IPS-18c (cell line): ENCODE measurements around the gene TMEM79.
A peak's percentile ranks its signal among the peaks of the same experiment; 100 is the strongest.

Source experiments
- H3K4me3 ChIP-seq: 2 replicates; pipeline ENCODE4 v1.7.0; 2013; ENCODE audit warnings: low read depth, mild to moderate bottlenecking, low read length, moderate library complexity; ENCODE audit not compliant: insufficient read depth
- H3K9me3 ChIP-seq: one replicate; pipeline ENCODE4 v1.6.1; 2013; ENCODE audit warnings: mild to moderate bottlenecking, low read length, moderate library complexity; ENCODE audit not compliant: control insufficient read depth, insufficient read depth

Gene TMEM79, protein sequence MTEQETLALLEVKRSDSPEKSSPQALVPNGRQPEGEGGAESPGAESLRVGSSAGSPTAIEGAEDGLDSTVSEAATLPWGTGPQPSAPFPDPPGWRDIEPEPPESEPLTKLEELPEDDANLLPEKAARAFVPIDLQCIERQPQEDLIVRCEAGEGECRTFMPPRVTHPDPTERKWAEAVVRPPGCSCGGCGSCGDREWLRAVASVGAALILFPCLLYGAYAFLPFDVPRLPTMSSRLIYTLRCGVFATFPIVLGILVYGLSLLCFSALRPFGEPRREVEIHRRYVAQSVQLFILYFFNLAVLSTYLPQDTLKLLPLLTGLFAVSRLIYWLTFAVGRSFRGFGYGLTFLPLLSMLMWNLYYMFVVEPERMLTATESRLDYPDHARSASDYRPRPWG

DNA sequence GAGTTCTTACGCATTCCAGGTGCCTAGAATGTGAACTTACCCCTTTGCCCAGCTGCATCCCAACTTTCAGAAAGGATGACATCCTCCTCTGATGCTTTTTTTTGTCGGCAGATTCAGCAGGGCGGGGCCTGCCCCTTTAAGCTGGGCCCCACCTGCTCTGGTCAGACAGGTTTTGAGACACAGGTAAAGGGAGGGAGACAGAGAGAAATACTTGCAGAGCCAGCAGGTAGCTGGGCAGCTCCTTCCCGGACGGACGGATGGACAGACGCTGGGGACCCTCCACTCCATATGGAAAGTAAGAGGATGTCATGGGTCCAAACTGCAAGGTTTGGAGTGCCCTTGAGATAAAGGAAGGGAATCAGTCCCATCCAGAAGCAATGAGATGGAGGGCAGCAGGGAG lies at the start of gene TMEM79:
TSS of gene TMEM79 (plus strand) at position 214 of the 400 bp plus-strand sequence. CDS start 902 bp downstream, outside the sequence.
- Histone ChIP-seq H3K4me3 (peak within 1 kb of the TSS; percentile 51), H3K9me3 (no peaks in the 10 kb centered on the region)

DNA sequence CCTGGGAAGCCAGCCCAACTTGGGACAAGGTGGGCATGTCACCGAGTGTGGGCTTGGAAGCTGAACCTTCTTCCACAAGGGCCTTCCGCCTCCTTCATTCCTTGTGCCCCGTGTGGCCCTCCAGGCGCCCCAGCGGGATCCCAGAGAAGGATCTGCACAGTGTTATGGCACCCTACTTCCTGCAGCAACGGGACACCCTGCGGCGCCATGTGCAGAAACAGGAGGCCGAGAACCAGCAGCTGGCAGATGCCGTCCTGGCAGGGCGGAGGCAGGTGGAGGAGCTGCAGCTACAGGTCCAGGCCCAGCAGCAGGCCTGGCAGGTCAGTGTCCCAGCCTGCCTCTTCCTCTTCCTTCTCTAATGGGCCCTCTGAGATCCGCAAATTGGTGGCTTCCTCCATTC lies 48.0 kb upstream of the TMEM79 start:
- H3K4me3 ChIP-seq, result no peak overlapping the region
- H3K9me3 ChIP-seq, result no peaks in the 10 kb centered on the region

DNA sequence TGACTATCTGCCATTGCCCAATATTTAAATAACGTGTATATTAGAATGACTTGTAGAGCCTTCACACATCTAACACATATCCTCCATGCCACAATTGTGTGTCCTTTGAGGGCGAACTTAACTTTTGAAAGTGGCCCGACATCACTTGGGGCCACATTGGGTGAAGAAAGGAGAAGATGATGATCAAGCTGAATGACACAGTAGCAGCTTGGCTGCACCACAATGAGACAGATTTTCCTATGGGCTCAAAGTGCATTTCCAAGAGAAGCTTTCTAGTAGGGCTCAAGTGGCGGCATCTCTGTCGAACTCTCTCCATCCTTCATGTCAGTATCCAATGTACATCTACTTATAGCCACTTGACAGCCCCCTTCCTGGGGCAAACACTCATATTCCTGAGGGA lies 45.9 kb upstream of the TMEM79 start:
- Histone ChIP-seq H3K4me3 (no peak overlapping the region), H3K9me3 (no peaks in the 10 kb centered on the region)

DNA sequence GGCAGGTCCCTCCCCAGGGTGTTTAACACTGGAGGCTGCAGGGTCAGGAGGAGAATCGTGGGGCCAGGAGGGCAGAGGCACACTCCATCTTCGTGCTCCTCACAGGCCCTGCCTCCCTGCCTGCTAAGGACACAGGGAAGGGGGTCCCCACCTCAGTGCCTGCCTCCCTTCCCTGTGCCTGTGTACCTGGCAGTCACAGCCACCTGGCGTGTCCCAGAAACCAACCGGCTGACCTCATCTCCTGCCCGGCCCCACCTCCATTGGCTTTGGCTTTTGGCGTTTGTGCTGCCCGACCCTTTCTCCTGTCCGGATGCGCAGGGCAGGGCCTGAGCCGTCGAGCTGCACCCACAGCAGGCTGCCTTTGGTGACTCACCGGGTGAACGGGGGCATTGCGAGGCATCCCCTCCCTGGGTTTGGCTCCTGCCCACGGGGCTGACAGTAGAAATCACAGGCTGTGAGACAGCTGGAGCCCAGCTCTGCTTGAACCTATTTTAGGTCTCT lies 42.8 kb upstream of the TMEM79 start:
- no peak overlapping the region for H3K4me3 ChIP-seq

DNA sequence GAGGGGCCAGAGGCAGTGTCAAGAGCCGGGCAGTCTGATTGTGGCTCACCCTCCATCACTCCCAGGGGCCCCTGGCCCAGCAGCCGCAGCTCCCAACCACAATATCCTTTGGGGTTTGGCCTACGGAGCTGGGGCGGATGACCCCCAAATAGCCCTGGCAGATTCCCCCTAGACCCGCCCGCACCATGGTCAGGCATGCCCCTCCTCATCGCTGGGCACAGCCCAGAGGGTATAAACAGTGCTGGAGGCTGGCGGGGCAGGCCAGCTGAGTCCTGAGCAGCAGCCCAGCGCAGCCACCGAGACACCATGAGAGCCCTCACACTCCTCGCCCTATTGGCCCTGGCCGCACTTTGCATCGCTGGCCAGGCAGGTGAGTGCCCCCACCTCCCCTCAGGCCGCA lies 42.2 kb upstream of the TMEM79 start, which contains the start of gene BGLAP:
TSS of gene BGLAP (plus strand) at position 259 of the 400 bp plus-strand sequence. CDS start at position 307, 48 bp downstream.
- Histone ChIP-seq H3K9me3 (no peaks in the 10 kb centered on the region), H3K4me3 (no peak within 1 kb of the TSS)

More for the DNA sequence above, 42.8 kb upstream of the TMEM79 start:
- H3K9me3 ChIP-seq, result no peaks in the 10 kb centered on the region

DNA sequence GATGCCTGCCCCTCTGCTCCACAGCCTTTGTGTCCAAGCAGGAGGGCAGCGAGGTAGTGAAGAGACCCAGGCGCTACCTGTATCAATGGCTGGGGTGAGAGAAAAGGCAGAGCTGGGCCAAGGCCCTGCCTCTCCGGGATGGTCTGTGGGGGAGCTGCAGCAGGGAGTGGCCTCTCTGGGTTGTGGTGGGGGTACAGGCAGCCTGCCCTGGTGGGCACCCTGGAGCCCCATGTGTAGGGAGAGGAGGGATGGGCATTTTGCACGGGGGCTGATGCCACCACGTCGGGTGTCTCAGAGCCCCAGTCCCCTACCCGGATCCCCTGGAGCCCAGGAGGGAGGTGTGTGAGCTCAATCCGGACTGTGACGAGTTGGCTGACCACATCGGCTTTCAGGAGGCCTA lies 41.4 kb upstream of the TMEM79 start:
- no peak overlapping the region for H3K4me3 ChIP-seq
- H3K9me3 ChIP-seq, result no peaks in the 10 kb centered on the region

DNA sequence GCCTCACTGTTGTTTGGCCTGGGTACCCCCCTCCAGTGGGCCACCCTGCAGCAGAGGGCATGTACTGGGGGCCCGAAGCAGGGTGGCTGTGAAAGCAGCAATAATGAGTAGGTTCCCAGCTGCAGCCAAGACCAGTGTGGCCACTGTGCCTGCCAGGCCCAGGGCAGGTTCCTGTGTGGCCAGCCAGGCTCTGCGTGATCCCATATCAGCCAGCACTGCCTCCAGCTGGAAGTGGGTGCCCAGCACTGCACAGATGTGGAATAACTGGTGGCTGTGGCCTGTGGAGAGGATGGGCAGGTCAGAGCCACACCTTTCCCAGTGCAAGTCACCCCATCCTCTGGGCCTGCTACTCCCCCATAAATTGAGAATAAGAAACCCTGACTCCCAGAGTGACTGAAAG lies 40.0 kb upstream of the TMEM79 start:
- Histone ChIP-seq H3K9me3 (no peaks in the 10 kb centered on the region), H3K4me3 (no peak overlapping the region)

DNA sequence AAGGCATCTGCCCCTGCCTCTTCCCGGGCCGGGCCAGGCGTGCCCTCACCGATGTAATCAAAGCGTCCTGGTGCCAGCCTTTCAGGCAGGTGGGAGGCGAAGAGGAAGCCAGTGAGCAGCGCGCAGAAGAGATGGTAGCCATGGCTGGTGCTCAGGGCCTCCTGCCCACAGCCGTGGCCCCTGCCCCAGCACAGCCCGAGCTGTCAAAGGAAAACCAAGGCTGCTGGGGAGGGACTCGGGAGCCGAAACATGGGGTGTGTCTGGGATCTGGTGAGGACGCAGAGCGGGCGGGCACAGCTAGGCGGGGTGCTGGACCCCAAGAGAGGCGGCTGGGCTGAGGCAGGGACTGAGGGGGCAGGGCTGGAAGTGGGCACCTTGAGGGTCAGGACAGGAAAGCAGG lies 39.4 kb upstream of the TMEM79 start:
- Histone ChIP-seq H3K9me3 (no peaks in the 10 kb centered on the region), H3K4me3 (no peak overlapping the region)

DNA sequence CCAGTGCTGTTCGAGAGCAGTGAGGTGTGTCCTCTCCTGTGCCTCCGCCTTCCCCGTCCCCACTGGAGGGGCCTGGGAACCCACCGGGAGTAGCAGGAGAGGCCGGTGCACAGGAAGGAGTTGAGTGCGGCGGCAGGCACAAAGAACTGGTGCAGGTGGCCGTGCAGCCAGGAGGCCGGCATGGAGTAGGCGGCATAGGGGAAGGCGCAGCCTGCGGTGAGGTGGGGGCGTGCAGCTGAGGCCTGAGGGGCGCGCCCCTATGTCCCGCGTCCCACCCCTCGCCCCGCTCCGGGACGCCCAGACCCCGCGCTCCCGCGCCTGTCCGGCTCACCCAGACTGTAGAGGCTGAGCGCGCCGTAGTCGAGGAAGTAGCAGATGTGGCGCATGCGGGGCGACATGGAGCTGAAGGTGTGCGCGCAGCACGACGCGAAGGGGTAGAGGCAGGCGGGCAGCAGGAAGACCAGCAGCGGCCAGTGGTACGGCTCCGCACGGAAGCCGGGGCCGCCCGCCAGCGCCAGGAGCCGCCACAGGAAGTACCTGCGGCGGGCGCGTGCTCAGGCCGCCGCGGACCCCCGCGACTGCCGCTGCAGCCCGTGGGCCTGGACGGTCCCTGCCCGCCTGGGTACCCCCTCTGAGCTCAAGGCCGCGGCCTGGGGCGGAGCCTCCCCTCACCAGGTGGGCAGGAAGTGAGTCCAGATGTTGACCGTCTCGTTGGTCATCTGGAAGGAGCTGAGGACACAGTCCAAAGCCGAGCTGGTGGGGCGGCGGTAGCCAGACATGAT lies 38.5 kb upstream of the TMEM79 start:
- no peaks in the 10 kb centered on the region for H3K9me3 ChIP-seq
- H3K4me3 ChIP-seq, result peak overlapping the region; percentile 31

DNA sequence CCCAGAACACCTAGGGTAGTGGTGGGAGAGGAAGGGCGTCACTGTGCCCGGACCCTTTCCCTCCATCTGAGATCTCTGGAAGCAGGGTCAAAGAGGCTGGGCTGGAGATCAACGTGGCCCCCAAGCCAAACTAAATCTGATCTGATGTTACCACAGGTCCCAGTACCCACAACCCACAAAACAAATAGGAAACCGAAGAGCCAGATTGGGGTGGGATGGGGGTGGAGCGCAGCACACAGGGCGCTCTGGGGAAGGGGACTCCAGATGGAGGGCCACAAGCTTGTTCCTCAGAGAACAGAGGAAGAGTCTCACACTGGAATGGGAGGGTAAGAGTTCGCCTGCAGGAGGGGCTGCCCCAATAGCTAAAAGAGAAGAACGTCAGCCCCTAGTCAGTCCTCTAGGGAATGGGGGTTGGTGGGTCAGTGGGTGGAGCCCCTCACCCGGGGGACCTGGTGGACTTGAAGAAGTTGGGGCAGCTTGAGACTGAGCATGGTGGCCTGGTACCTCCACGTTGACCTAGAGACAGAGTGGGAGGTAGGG lies 37.8 kb upstream of the TMEM79 start:
- Histone ChIP-seq H3K4me3 (no peak overlapping the region; the same call in 1 of the 2 replicates), H3K9me3 (no peaks in the 10 kb centered on the region)

DNA sequence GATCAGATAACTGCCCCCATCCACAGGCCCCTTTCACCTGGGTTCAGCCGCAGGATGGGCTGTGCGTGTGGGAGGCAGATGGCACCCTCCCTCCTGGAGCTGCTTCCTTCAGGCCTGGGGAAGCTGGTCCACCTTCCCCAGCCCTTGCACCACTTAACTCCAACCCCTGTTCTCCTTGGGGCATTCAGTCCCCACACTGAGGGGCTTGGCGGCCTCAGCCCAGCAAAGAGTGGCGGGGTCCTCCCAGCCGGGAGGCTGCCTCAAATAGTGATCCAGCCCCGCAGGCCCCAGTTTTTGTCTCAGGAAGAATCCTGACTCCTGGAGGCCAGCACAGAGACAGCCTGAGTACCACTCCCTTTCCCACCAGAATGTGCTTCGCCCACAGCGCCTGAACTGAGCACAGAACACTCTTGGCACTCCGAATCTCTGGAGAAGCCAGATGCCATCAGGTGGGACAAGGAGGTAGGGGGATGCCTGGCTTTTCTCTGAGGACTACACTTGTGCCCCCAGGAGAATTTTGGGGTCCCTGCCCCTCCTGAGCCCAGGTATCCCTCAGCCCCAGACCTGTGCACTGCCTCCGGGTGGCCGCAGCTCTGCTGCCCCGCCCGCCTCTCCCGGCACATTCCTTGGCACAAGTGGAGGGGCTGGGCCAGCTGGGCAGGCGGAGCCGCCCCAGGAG lies 37.2 kb upstream of the TMEM79 start:
- Histone ChIP-seq H3K4me3 (no peak overlapping the region; the same call in 1 of the 2 replicates), H3K9me3 (no peaks in the 10 kb centered on the region)

DNA sequence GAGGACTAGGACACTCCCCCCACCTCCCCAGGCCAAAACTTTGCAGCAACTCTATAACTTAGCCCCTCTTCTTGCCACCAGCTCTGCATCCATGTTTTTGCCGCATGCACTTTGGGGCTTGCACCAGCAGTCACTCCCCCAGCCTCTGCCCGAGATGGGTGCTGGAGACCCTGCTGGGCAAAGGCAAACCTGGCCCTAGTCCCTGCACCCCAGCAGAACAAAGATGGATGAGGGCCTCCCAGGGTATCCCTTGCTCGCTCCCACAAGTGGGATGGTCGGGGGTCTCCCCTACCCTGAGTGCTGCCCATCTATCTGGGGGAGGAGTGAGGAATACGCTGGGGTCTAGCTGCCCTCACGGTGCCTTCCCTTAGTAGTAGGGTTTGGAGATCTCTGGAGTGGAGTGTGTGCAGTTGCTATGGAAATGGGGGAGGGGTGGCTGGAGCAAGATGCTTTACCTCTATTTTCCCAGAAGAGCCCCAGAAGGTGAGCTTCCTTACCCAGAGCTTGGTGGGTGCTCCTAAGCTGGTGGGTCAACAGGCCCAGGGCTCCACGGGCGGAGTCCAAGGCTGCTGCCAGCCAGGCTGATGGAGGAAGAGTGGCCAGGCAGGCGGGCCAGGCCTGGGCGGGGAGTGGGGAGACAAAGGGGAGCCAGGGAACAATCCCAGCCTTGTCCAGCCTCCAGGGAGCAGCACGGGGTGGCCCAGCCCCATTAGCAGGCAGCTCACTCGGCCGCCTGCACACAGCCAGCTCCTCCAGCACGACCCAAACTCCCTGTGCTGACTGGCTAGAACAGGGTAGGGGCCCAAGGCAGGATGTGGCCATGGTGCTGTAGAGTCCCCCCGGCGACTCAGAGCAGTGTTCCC lies 36.4 kb upstream of the TMEM79 start, which contains the start of gene PAQR6:
TSS of gene PAQR6 (minus strand) at position 597 of the 863 bp plus-strand sequence. CDS start 1,325 bp downstream, outside the sequence.
- Histone ChIP-seq H3K9me3 (no peaks in the 10 kb centered on the region), H3K4me3 (no peak within 1 kb of the TSS)

DNA sequence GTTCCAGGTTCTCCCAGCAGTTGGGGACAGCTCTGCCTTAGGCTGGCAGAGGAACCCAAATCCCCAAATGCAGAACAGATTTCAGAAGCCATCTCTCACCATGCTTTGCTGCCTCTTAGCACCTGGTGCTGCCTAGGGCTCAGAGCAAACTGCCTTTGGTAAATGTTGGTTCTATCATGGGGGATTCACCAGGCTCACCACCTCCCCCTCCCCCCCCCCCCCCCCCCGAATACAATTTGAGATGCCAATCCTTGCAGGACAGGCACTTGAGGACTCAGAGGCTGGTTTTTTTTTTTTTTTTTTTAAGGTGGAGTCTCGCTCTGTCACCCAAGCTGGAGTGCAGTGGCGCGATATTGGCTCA lies 35.8 kb upstream of the TMEM79 start:
- Histone ChIP-seq H3K9me3 (no peaks in the 10 kb centered on the region), H3K4me3 (no peak overlapping the region)

DNA sequence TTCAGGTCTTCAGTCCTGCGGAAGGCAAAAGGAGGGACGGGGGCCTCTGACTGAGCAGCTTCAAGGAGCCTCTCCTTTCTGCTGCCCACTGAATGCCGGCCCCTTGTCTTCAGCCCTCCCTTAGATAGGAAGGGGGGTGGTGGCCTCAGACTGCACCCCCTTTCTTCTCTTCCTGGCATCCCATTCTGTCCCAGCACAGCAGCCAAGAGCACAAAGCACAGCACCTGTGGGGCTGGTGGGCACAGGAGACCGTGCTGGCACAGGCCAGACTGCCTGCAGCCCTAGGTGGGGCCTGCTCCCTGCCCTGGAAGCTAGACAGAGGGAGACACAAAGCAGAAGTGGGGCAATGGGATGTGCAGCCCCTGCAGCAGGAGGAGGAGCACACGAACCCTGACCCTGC lies 34.5 kb upstream of the TMEM79 start:
- no peak overlapping the region for H3K4me3 ChIP-seq
- H3K9me3 ChIP-seq, result no peaks in the 10 kb centered on the region

DNA sequence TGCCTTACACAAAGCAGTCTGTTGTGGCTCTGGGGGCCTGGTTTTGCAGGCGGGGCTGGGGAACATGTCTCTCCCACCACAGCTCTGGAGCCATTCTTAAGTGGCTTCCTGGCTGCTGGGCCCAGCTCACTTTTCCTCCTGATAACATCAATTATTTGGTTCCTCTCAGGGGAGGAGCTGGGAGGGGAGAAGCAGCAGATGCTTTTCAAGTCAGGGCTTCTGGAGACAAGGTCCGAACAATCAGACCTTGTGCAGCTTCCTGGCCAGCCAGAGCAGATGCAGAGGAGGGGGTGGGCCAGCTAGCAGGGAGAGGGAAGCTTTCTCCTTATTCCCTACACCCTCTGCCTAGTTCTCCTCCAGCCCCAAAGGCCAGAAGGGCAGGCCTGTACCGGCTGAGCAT lies 32.6 kb upstream of the TMEM79 start:
- no peak overlapping the region for H3K4me3 ChIP-seq
- peaks cover 1% of the 10 kb centered on the region for H3K9me3 ChIP-seq

DNA sequence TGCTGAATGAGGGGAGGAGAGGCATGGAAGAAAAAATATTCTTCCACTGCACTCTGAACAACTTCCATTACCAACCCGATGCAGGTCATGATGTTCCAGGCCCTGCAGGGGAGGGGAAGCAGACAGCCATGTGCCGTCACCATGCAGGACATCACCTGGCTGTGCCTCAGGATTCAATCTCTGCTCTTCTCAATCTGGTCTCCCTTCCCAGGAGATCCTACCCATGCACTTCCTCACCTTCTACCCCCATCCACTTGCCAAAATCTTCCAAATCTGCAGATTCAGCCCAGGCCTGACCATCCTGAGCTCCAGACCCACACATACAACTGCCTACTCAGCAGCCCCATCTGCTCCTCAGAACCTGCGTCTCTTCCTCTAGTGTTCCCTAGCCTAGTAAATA lies 30.5 kb upstream of the TMEM79 start:
- H3K9me3 ChIP-seq, result peaks cover 2% of the 10 kb centered on the region
- no peak overlapping the region for H3K4me3 ChIP-seq
